A549 (cell line): ENCODE measurements around the gene ADGRE1. TPM values are rescaled to one million over a fixed set of nuclear protein-coding genes. Genes with fewer than 3 reads are reported as not detected.

Source experiments
- ATAC-seq, 2 experiments: fragments of 200-7000 bp in 1 of 2; fragments of >200 bp in 1 of 2; cut with Nextera tagmentation in 1 of 2; cut with Tn5 transposase in 1 of 2; 3 replicates each; pipeline versions ENCODE4 v1.8.0 to v1.9.1; 2018 to 2020; ENCODE audit warnings: mild to moderate bottlenecking in 1 of 2, moderate library complexity in 1 of 2
- CTCF ChIA-PET: fragments of 300-600 bp; sonication (Branson Sonifier 250); formaldehyde crosslinking; extraction: SDS; loops from one replicate; lab custom pipeline; 2021; ENCODE audit warnings: antibody characterized with exemption, inconsistent platforms; lab: Yijun Ruan, JAX
- POLR2A ChIA-PET: fragments of 350-600 bp; formaldehyde crosslinking; extraction: SDS; loops from one replicate; lab custom pipeline; 2021; ENCODE audit warnings: antibody characterized with exemption, inconsistent platforms; lab: Yijun Ruan, JAX
- DNase-seq, 2 experiments: peaks; one replicate each; pipeline versions ENCODE4 v3.0.0 to v3.0.0-alpha.2; 2011 to 2016; ENCODE audit warnings: low read depth in 1 of 2, low spot score in 1 of 2
- FAIRE-seq: peaks from 2 replicates; lab custom pipeline; 2011; peaks lifted over from hg19 to GRCh38; lab: Jason Lieb, UNC
- H3K27ac ChIP-seq, 2 experiments: fragments of >200 bp; sonication (Bioruptor Twin); formaldehyde crosslinking; 3 replicates each; pipeline ENCODE4 v1.5.1; 2016 to 2017
- H3K4me1 ChIP-seq: fragments of >200 bp; sonication (Bioruptor Twin); formaldehyde crosslinking; 3 replicates; pipeline ENCODE4 v1.6.1; 2016
- H3K4me2 ChIP-seq: fragments of >200 bp; sonication (Bioruptor Twin); formaldehyde crosslinking; 3 replicates; pipeline ENCODE4 v1.6.1; 2016
- H3K4me3 ChIP-seq: fragments of >200 bp; sonication (Bioruptor Twin); formaldehyde crosslinking; 3 replicates; pipeline ENCODE4 v1.5.1; 2016
- H3K9me3 ChIP-seq: fragments of >200 bp; sonication (Bioruptor Twin); formaldehyde crosslinking; 3 replicates; pipeline ENCODE4 v1.6.1; 2016
- CBX8 ChIP-seq: fragments of 200-600 bp; sonication (generic); IDR thresholded peaks from 2 replicates; pipeline ENCODE4 v1.6.1; 2016
- CHD4 ChIP-seq: fragments of 200-600 bp; sonication (generic); IDR thresholded peaks from 2 replicates; pipeline ENCODE4 v1.6.1; 2016; ENCODE audit warnings: antibody characterized with exemption, mild to moderate bottlenecking, borderline replicate concordance
- CTCF ChIP-seq: fragments of >200 bp; sonication (Bioruptor Twin); formaldehyde crosslinking; IDR thresholded peaks from 3 replicates; pipeline ENCODE4 v1.5.1; 2016
- EHF ChIP-seq: fragments of 250-450 bp; sonication (Bioruptor Pico); IDR thresholded peaks from 2 replicates; pipeline ENCODE4 v1.5.0; 2020; ENCODE audit warnings: mild to moderate bottlenecking
- FOSB ChIP-seq: fragments of 250-450 bp; sonication (Bioruptor Pico); IDR thresholded peaks from 2 replicates; pipeline ENCODE4 v1.5.0; 2020; ENCODE audit warnings: mild to moderate bottlenecking, moderate library complexity
- FOSL2 ChIP-seq, 2 experiments: fragments of 450-650 bp in 1 of 2; fragments of >200 bp in 1 of 2; sonication (Bioruptor Twin) in 1 of 2; formaldehyde crosslinking; IDR thresholded peaks; 2 replicates each; pipeline versions ENCODE4 v1.5.0 to v1.6.1; 2016 to 2020; ENCODE audit warnings: mild to moderate bottlenecking in 1 of 2, moderate library complexity in 1 of 2
- GATA3 ChIP-seq: IDR thresholded peaks from 2 replicates; pipeline ENCODE4 v1.6.1; 2012; ENCODE audit warnings: borderline replicate concordance
- JUN ChIP-seq, 2 experiments: fragments of >200 bp; sonication (Bioruptor Twin); formaldehyde crosslinking; IDR thresholded peaks; 2 replicates in 1 of 2; 3 replicates in 1 of 2; pipeline ENCODE4 v1.6.1; 2016 to 2017
- JUNB ChIP-seq: fragments of >200 bp; sonication (Bioruptor Twin); formaldehyde crosslinking; IDR thresholded peaks from 2 replicates; pipeline ENCODE4 v1.6.1; 2016
- KDM5A ChIP-seq: fragments of 200-600 bp; sonication (generic); IDR thresholded peaks from 2 replicates; pipeline ENCODE4 v1.6.1; 2016; ENCODE audit warnings: antibody characterized with exemption, mild to moderate bottlenecking
- MAFK ChIP-seq: fragments of 450-650 bp; IDR thresholded peaks from 2 replicates; pipeline ENCODE4 v1.6.1; 2014; ENCODE audit not compliant: partially characterized antibody
- MAX ChIP-seq: IDR thresholded peaks from 2 replicates; pipeline ENCODE4 v1.6.1; 2012
- MYC ChIP-seq: IDR thresholded peaks from 2 replicates; pipeline ENCODE4 v1.6.1; 2012; ENCODE audit warnings: mild to moderate bottlenecking, inconsistent platforms, low read length, improper control_type of control experiment, borderline replicate concordance
- NFE2L2 ChIP-seq: fragments of 150-350 bp; conservative IDR thresholded peaks from 2 replicates; pipeline ENCODE4 v1.6.1; 2014; ENCODE audit warnings: low read length
- NPAS2 ChIP-seq: fragments of 250-450 bp; sonication (Bioruptor Pico); IDR thresholded peaks from 2 replicates; pipeline ENCODE4 v1.8.0; 2022; ENCODE audit warnings: mild to moderate bottlenecking, moderate library complexity, borderline replicate concordance
- PHF8 ChIP-seq: fragments of 200-600 bp; sonication (generic); IDR thresholded peaks from 2 replicates; pipeline ENCODE4 v1.6.1; 2016; ENCODE audit warnings: low read depth, mild to moderate bottlenecking, antibody characterized with exemption, moderate library complexity, borderline replicate concordance
- RAD21 ChIP-seq, 2 experiments: fragments of >200 bp in 1 of 2; sonication (Bioruptor Twin) in 1 of 2; formaldehyde crosslinking in 1 of 2; IDR thresholded peaks in 1 of 2; conservative IDR thresholded peaks in 1 of 2; 2 replicates in 1 of 2; 3 replicates in 1 of 2; pipeline ENCODE4 v1.6.1; 2012 to 2018; ENCODE audit warnings: inconsistent platforms in 1 of 2
- SMC3 ChIP-seq: fragments of >200 bp; sonication (Bioruptor Twin); formaldehyde crosslinking; IDR thresholded peaks from 3 replicates; pipeline ENCODE4 v1.6.1; 2018; ENCODE audit warnings: inconsistent platforms
- ZFP36 ChIP-seq: fragments of 450-650 bp; IDR thresholded peaks from 2 replicates; pipeline ENCODE4 v1.6.1; 2014; ENCODE audit warnings: borderline replicate concordance; ENCODE audit not compliant: partially characterized antibody
- ZNF302 ChIP-seq: fragments of 250-450 bp; sonication (Bioruptor Pico); IDR thresholded peaks from 2 replicates; pipeline ENCODE4 v1.9.0; 2021; ENCODE audit warnings: inconsistent platforms, mild to moderate bottlenecking, moderate library complexity
- ZSCAN20 ChIP-seq: fragments of 250-450 bp; sonication (Bioruptor Pico); IDR thresholded peaks from 2 replicates; pipeline ENCODE4 v1.8.0; 2022; ENCODE audit warnings: mild to moderate bottlenecking, moderate library complexity
- WGBS: methylation state at CpG from one replicate; pipeline ENCODE4 v1.1.6; 2017; ENCODE audit errors: missing lambda C conversion rate; 5-methylcytosine and 5-hydroxymethylcytosine counted together
- polyA plus RNA-seq, 4 experiments: library from polyadenylated mRNA; depleted of rRNA in 3 of 4; stranded (reverse); fragments of >200 nt; fragmentation: RNase III in 1 of 4; extraction: RNeasy Plus Mini Kit Qiagen cat#74134 plus additional on column Dnase treatment in 1 of 4; gene quantifications; 2 replicates in 3 of 4; 3 replicates in 1 of 4; pipeline ENCODE4 v1.2.3, GENCODE V29; 2011 to 2017

Gene ADGRE1
- polyA plus RNA-seq, 2 of the 4 experiments (the other 2 are of a cell fraction): 3.6 to 4.8 TPM

- no peaks in the 10 kb centered on the region for H3K4me1 ChIP-seq
- no peak for ATAC-seq
- H3K4me3 ChIP-seq: no peak overlapping the region
- POLR2A ChIA-PET: no interaction called here
- H3K9me3 ChIP-seq: no peaks in the 10 kb centered on the region
- H3K4me2 ChIP-seq: no peak overlapping the region
- CTCF ChIA-PET: no interaction called here
- TF ChIP-seq MAX: no peak
- TF ChIP-seq NFE2L2: no peak
- no peak for TF ChIP-seq FOSL2 (IDR thresholded peaks at IDR 0.05)
- TF ChIP-seq FOSL2 (CRISPR knock-in tag; IDR thresholded peaks at IDR 0.05): no peak
- TF ChIP-seq SMC3: no peak
- TF ChIP-seq ZSCAN20 (CRISPR knock-in tag): no peak
- TF ChIP-seq PHF8: no peak
- TF ChIP-seq GATA3: no peak
- TF ChIP-seq CHD4: no peak
- no peak for TF ChIP-seq MYC
- TF ChIP-seq CBX8: no peak
- H3K27ac ChIP-seq: no peak overlapping the region
- no peak for DNase-seq
- no peak for FAIRE-seq
- WGBS: 5% methylated on average over 1 of the region's 1 CpG
These were observed 69.2 kb downstream of the ADGRE1 start for GRCh38 chr19:6956573-6956972.

- H3K27ac ChIP-seq: no peak overlapping the region
- no peak overlapping the region for H3K4me3 ChIP-seq
- no peaks in the 10 kb centered on the region for H3K9me3 ChIP-seq
- DNase-seq (no peak), ATAC-seq (no peak), FAIRE-seq (no peak)
- 5% methylated on average over 3 of the region's 3 CpGs for WGBS
- H3K4me1 ChIP-seq: no peaks in the 10 kb centered on the region
- TF ChIP-seq SMC3: no peak
- no peak for TF ChIP-seq MAX
- no peak for TF ChIP-seq FOSB
- ChIA-PET CTCF (no interaction called here), POLR2A (no interaction called here)
- H3K4me2 ChIP-seq: no peak overlapping the region
These were observed 71.4 kb downstream of the ADGRE1 start for GRCh38 chr19:6958791-6959190.

- H3K4me1 ChIP-seq: no peaks in the 10 kb centered on the region
- ATAC-seq: no peak
- H3K27ac ChIP-seq: no peak overlapping the region
- H3K4me2 ChIP-seq: no peak overlapping the region
- no peak overlapping the region for H3K4me3 ChIP-seq
- TF ChIP-seq MAFK (peak; percentile 97), EHF (no peak)
- DNase-seq: no peak
- ChIA-PET POLR2A (interaction anchor here (0.5 kb wide), 1 partner anchor 23 kb away, joined by 3 read pairs; no protein-coding TSS in a partner anchor), CTCF (interaction anchor here (0.5 to 1.3 kb wide), 3 partner anchors 11 to 470 kb away, joined by 3 to 4 read pairs (median 3); no protein-coding TSS in a partner anchor)
- no peaks in the 10 kb centered on the region for H3K9me3 ChIP-seq
- no peak for FAIRE-seq
- 37% methylated on average over 6 of the region's 6 CpGs for WGBS
These were observed 76.0 kb downstream of the ADGRE1 start for GRCh38 chr19:6963244-6963852.

GRCh38 chr19:6963937-6964336 is 76.6 kb downstream of the ADGRE1 start:
- no peak for DNase-seq
- no peak overlapping the region for H3K4me2 ChIP-seq
- ATAC-seq: no peak
- WGBS: 24% methylated on average over 4 of the region's 4 CpGs
- H3K4me3 ChIP-seq: no peak overlapping the region
- TF ChIP-seq RAD21 (conservative IDR thresholded peaks at IDR 0.05 in 1 of 2, IDR thresholded peaks at IDR 0.05 in 1 of 2) (no peak), ZNF302 (CRISPR knock-in tag) (no peak), PHF8 (no peak), MAFK (no peak), NPAS2 (CRISPR knock-in tag) (no peak), ZFP36 (no peak), KDM5A (no peak), CTCF (no peak), JUN (IDR thresholded peaks at IDR 0.05) (no peak), JUNB (no peak), CBX8 (no peak), SMC3 (no peak)
- POLR2A ChIA-PET: no interaction called here
- CTCF ChIA-PET: interaction anchor here (1.3 kb wide), 1 partner anchor 22 kb away, joined by 4 read pairs; no protein-coding TSS in a partner anchor
- no peaks in the 10 kb centered on the region for H3K9me3 ChIP-seq
- no peak overlapping the region for H3K27ac ChIP-seq
- H3K4me1 ChIP-seq: no peaks in the 10 kb centered on the region
- no peak for FAIRE-seq
